Left kidney (tissue), 2 donors: ENCODE measurements around the gene DPM3. TPM values are rescaled to one million over a fixed set of nuclear protein-coding genes. Genes with fewer than 3 reads are reported as not detected.
"Not testable (repeated sequence)": the region's sequence is repeated elsewhere in the genome, so short reads cannot be mapped to it uniquely, and the experiment has no call there.

Experiments used
- DNase-seq: peaks from one replicate; pipeline ENCODE4 v3.0.0-alpha.2; 2013
- polyA plus RNA-seq: library from polyadenylated mRNA; unstranded; fragments of 120-200 nt; gene quantifications from one replicate; pipeline ENCODE4 v1.2.1, GENCODE V29; 2013; ENCODE audit not compliant: insufficient read length

Gene DPM3
- polyA plus RNA-seq, 1 donor: 26.9 TPM

DNA sequence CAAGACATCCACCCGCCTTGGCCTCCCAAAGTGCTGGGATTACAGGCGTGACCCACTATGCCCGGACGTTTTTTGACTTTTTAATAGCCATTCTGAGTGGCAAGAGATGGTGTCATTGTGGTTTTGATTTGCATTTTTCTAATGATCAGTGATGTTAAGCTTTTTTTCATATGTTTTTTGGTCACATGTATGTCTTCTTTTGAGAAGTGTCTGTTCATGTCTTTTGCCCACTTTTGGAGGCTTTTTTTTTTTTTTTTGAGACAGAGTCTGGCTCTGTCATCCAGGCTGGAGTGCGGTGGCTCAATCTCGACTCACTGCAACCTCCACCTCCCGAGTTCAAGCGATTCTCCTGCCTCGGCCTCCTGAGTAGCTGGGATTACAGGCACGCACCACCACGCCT, 24.3 kb upstream of the DPM3 start:
- not testable (repeated sequence) for DNase-seq

DNA sequence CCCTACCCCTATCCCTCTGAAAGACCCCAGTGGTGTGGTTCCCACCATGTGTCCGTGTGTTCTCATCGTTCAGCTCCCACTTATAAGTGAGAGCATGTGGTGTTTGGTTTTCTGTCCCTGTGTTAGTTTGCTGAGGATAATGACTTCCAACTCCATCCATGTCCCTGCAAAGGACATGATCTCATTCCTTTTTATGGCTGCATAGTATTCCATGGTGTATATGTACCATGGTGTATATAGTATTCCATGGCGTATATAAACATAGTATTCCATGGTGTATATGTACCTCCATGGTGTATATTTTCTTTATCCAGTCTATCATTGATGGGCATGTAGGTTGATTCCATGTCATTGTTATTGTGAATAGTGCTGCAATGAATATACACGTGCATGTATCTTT, 23.5 kb upstream of the DPM3 start:
- not testable (repeated sequence) for DNase-seq

DNA sequence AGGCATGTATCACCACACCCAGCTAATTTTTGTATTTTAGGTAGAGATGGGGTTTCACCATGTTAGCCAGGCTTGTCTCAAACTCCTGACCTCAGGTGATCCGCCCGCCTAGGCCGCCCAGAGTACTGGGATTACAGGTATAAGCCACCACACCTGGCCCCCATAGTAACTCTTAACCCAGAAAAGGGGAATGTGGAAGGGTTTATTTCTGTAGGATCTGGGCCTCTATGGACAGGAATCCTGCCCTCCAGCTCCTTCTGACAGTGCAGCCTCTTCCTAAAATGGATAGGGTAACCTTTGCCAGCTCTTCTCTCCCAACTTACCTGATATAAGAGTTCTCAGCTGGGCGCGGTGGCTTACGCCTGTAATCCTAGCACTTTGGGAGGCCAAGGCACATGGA, 22.3 kb upstream of the DPM3 start:
- DNase-seq: not testable (repeated sequence)

DNA sequence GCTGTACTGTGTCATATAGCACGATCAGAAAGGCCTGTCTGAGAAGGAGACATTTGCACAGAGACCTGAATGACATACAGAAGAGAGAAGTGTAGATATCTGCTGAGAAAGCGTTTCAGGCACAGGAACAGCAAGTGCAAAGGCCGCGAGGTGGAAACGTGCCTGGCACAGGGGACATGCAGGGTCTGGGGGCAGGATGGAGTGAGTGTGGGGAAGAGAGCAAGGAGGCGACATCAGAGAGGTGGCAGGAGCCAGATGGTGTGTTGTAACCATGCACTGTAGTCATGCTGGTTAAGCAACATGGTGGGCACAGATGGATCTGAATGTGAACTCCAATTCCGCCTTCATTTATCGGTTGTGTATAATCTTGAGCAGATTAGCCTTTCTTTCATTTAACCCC, 19.8 kb upstream of the DPM3 start:
- no peak for DNase-seq

DNA sequence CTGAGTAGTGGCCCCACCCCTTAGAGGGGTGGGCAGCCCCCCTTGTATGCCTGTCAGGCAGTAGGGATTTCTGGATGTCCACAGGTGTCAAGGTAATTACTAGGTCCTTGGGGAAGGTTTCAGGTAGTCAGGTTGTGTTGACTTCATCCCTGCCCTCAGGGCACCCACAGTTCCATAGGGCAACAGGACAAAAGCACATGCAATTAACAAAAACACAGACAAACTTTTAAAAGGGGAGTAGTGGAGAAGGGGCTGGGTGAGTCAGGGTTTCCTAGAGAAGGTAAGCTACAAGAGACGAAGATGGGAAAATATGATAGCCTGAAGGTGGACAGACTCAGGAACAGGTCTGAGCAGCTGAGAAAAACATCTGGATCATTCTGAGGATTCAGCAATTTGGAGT, 18.7 kb upstream of the DPM3 start:
- DNase-seq: no peak

DNA sequence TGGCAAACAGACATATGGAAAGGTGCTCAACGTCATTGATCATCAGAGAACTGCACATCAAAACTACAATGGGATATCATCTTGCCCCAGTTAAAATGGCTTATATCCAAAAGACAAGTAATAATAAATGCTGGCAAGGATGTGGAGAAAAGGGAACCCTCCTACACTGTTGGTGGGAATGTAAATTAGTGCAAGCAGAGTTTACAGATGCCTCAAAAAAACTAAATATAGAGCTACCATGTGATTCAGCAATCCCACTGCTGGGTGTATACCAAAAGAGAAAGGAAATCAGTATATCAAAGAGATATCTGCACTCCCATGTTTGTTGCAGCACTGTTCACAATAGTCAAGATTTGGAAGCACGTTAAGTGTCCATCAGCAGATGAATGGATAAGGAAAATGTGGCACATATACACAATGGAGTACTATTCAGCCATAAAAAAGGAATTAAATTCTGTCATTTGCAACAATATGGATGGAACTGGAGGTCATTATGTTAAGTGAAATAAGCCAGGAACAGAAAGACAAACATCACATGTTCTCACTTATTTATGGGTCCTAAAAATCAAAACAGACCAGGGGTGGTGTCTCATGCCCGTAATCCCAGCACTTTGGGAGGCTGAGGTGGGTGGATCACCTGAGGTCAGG, 15.8 kb upstream of the DPM3 start:
- DNase-seq: not testable (repeated sequence)

DNA sequence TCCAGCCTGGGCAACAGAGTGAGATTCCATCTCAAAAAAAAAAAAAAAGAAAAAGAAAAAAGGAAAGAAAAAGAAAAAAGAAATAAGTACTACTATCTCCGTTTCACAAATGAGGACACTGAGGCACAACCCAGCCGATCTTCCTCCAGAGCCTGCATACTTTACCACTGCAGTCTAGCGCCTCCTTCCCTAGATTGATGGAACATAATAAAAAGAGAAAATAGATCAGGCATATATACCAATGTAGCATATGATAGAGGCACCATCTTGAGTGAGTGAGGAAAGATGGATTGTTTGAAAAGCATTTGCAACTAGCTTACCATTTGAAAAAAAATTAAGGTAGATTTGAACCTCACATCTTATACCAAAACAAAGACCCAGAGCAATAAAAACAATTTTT, 5.2 kb upstream of the DPM3 start:
- DNase-seq: no peak

DNA sequence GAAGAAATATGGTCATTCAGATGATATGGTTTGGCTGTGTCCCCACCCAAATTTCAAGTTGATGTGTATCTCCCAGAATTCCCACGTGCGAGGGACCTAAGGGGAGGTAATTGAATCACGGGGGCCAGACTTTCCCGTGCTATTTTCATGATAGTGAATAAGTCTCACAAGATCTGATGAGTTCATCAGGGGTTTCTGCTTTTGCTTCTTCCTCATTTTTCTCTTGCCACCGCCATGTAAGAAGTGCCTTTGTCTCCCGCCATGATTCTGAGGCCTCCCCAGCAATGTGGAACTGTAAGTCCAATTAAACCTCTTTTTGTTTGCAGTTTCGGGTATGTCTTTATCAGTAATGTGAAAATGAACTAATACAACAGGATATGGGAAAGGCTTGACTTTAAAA, 1.4 kb upstream of the DPM3 start:
- no peak for DNase-seq

DNA sequence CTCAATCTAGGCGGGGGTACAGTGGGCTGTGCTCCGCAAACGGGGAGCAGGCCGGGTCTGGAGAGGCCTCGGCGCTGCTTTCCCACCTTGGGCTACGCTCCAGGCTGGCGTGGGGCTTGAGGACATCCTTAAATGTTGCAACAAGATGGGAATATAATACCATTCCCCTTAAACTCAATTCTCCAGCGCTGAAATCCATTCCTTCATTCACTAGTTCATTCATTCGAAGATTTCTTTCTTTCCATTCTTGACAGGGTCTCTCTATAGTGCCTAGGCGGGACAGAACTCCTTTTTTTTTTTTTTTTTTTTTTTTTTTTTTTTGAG, 261 bp upstream of the DPM3 start:
- DNase-seq: no peak

DNA sequence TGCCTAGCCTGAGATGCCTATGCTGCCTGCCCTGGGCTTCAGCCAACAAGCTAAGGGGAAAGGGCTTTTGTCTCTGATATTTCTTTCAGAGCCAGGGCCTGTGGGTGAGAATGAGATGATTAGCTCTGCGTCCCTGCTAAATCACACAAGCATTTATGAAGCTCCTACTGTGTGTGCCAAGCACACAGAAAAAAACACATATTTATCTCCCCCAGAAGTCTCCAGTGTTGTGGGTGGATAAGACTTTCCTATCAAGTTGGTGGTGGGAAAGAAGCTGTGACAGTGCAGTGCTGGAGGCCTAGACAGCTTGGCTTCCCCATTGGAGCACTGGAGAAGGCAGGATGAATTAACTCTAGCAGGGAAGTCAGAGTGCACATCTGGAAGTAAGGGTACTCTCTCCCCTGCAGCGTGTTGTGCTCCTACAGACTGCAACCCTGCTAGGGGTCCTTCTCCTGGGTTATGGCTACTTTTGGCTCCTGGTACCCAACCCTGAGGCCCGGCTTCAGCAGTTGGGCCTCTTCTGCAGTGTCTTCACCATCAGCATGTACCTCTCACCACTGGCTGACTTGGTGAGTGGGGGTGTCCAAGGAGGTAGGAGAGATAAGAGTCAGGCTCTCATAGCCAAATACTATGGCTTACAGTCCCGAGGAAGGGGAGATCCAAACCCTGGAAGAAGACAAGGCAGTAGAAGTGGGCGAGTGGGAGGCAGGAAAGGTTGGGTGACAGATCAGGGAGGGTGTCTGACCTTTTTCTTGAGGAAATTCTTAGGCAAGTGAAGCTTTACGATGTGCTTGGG, 3.0 kb downstream of the DPM3 start:
- DNase-seq: no peak

DNA sequence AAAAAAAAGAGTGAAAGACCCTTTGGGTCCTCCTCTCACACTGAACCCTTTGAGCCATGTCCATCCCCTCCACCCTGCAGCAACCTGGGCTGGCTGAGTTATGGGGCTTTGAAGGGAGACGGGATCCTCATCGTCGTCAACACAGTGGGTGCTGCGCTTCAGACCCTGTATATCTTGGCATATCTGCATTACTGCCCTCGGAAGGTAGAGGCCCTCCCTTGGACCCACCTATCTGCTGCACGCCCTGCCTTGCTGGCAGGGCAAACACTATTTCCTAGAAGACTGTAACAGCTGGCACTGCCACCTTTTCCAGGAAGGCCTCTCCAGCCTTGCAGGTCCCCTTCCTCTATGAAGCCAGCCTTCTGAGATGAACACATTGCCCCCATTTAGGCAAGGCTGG, 3.6 kb downstream of the DPM3 start:
- DNase-seq: no peak

DNA sequence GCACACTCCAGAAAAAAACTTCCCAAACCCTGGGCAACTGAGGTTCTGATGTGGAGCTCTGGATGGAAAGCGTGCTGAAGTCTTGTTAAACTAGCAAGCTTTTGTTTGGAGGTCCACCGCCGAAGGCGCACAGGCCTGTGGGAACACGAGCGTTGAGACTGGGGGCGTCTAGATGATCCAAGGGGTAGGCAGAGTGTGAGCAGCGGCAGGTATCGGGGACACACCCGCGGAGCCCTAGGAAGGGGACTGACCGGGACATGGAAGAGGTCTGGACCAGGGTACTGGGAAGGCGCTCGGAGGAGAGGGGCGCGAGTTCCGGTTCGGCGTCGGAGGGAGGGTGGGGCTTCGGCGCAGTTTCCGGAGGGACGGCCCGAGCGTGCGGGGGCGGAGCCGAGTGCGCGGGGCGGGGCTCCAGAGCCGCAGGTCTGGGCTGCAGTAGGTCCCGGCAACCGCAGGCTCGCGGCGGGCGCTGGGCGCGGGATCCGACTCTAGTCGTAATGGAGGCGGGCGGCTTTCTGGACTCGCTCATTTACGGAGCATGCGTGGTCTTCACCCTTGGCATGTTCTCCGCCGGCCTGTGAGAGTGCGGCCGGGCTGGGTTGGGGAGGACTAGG, 4.8 kb downstream of the DPM3 start, which contains the start of gene SLC50A1:
Gene SLC50A1, plus strand, starts transcription at position 438 of the 614 bp plus-strand sequence. Its CDS starts 60 bp downstream, at position 498.
- peak; percentile 91 for DNase-seq

DNA sequence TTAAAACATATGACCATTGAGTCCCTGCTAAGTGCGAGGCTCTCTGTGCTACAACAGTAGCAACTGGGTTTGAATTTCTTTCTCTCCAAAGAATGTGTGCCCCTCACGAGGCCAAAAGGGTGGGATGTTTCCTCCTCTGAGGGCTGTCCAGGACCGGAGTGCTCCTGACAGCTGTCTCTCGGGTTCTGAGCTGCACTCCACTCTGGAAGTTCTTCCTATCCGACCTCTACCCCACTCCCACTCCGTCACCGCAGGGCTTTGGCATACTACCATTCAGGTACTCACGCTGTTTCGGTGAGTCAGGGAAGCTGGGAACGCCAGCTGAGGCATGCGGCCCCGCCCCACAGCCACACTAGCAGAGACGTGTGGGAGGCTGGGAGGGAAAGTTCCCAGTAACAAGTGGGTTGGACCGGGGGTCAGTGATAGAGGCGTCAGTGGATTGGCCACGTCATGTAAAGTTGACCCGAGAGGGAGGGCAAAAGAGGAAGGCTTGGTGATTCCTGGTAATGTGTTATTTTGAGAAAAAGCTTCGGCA, 5.4 kb downstream of the DPM3 start:
- DNase-seq: peak; percentile 77

DNA sequence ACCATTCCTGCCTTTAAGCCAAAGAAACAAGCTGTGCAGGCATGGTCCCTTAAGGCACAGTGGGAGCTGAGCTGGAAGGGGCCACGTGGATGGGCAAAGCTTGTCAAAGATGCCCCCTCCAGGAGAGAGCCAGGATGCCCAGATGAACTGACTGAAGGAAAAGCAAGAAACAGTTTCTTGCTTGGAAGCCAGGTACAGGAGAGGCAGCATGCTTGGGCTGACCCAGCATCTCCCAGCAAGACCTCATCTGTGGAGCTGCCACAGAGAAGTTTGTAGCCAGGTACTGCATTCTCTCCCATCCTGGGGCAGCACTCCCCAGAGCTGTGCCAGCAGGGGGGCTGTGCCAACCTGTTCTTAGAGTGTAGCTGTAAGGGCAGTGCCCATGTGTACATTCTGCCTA, 6.0 kb downstream of the DPM3 start:
- DNase-seq: no peak

DNA sequence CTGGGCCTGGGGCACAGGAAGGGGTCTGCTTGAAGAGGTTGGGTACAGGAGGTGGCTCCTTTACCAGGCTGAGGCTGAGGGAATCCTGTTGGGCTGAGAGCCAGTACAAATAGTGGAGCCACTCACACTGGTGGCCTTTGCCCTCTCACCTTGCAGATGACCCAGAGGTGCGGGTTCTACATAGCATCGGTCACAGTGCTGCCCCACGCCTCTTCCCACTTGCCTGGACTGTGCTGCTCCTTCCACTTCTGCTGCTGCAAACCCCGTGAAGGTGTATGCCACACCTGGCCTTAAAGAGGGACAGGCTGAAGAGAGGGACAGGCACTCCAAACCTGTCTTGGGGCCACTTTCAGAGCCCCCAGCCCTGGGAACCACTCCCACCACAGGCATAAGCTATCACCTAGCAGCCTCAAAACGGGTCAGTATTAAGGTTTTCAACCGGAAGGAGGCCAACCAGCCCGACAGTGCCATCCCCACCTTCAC, 6.5 kb downstream of the DPM3 start:
- no peak for DNase-seq

DNA sequence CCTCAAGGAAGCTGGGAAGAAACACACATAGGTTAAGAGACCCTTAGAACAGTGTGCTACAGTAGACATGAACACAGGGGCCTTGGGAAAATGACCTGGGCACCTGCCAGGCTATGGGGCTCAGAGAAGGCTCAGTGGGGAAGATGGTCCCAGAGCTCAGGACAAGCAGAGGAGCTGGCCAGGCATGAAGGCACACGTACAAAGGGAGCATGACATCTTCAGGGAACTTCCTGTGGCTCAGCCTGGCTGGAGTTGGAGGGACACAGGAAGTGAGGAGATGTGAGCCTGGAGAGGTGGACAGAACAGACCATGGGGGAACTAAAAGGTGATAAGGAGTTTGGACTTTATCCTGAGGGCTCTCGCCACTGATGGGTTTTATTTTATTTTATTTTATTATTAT, 8.5 kb downstream of the DPM3 start:
- no peak for DNase-seq

DNA sequence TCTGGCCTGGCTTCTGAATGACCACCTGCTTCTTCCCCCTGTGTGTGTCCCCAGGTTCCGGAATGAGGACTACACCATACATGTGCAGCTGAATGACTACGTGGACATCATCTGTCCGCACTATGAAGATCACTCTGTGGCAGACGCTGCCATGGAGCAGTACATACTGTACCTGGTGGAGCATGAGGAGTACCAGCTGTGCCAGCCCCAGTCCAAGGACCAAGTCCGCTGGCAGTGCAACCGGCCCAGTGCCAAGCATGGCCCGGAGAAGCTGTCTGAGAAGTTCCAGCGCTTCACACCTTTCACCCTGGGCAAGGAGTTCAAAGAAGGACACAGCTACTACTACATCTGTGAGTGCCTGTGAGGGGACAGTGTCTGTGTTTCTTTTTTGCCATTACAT, 9.0 kb downstream of the DPM3 start:
- no peak for DNase-seq

DNA sequence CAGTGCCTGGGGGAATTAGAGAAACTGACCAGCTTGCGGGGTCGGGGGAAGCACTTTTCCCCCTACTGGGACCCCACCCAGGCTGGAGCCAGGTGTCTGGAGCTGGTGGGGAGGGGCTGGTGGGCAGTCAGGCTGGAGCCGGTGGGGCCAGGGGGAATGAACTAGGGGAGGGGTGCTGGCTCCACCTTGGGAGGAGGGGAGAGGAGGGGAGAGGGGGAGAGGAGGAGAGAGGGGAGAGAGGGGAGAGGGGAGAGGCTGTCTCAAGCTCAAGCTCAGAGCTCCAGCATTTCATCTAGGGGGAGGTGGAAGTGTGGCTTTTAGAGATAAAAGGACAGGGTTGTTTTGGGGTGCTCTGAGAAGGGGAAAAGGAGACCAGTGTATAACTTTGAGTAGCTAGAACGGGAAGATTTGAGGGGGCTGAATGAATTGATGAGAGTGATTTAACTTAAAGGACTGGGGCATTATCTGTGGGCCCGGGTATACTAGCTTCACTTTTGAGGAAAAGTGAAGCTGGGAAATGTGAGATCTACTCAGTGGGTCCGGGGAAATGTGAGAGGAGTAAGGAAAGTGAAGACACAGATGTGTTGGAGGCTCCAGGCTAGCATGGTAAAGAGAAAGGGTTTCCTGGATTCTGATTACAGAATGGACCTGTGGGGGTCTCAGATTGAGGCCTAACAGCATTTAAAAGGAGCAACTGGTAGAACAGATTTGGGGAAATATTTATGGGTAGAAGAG, 9.9 kb downstream of the DPM3 start:
- no peak for DNase-seq

DNA sequence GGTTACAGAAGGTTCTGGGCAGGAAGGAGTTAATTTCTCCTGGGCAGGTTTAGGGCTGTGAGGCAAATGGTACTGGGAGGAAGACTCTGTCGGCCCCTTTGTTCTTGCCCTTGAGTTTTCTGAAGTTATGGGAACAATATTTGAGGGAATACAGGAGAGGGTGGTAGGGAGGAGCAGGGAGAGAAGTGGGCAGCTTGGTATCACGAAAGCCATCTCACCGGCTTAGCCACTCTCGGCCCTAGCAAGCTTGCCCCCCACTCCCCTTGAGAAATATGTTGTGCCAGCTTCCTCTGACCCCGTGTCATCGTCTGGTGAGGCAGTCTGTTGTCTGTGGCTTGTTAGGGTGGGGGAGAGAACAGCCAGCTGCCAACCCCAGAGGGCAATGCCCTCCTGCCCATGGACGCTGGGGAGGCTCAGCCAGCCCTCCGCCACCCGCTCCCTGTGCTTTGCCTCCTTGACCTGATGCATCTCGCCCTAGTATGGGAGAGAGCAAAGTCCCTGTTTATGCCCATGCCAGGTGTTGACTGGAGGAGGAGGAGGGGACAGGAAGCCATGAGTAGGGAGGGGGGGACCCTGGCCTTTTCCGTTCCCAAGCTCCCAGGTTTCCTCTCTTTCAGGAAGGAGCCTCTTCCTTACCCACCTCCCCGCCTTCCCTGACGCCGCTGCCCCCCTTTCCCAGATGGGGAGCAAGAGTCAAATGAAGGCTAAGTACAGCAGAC, 11.4 kb downstream of the DPM3 start:
- no peak for DNase-seq

DNA sequence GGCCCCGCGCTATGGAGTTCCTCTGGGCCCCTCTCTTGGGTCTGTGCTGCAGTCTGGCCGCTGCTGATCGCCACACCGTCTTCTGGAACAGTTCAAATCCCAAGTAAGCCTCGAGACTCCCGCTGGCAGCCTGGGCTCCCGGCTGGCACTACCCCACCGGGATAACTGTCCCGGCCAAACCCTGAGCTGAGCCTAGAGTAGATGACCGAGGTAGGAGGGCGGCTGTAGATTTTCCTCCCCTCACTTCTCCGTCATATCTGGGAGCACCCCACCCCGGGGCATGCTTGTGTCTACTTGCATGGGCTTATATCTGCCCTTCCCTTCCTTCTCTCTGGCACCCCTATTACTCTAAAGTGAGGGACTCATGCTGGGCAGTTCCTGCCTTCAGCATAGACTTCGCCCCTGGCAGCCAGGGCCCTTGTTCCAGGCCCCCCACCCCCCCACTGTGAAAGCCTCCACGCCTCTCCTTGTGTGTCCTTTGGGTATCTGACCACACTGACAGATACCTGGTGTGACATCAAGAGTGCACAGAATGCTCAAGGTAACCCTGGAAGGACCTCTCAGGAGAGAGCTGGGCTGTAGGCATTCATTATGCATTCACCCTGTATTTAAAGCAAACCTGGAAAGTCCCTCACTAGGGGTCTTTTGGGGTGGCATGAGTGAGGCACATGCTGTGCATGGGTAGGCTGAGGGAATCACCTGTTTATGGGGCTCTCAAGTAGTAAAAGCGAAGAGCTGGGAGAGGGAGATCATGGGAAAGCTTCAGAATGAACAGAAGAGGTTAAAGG, 12.2 kb downstream of the DPM3 start:
- no peak for DNase-seq
